ENCODE data around the gene AP5Z1.

AP5Z1 gene, protein sequence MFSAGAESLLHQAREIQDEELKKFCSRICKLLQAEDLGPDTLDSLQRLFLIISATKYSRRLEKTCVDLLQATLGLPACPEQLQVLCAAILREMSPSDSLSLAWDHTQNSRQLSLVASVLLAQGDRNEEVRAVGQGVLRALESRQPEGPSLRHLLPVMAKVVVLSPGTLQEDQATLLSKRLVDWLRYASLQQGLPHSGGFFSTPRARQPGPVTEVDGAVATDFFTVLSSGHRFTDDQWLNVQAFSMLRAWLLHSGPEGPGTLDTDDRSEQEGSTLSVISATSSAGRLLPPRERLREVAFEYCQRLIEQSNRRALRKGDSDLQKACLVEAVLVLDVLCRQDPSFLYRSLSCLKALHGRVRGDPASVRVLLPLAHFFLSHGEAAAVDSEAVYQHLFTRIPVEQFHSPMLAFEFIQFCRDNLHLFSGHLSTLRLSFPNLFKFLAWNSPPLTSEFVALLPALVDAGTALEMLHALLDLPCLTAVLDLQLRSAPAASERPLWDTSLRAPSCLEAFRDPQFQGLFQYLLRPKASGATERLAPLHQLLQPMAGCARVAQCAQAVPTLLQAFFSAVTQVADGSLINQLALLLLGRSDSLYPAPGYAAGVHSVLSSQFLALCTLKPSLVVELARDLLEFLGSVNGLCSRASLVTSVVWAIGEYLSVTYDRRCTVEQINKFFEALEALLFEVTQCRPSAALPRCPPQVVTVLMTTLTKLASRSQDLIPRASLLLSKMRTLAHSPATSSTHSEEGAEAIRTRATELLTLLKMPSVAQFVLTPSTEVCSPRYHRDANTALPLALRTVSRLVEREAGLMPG

GRCh38 chr7:4775250-4775847 lies at the start of gene AP5Z1:
TSS of gene AP5Z1 (plus strand) at chr7:4775623. CDS start at chr7:4775716, 93 bp downstream.
- DNase-seq, result peak; percentile 85

DNA sequence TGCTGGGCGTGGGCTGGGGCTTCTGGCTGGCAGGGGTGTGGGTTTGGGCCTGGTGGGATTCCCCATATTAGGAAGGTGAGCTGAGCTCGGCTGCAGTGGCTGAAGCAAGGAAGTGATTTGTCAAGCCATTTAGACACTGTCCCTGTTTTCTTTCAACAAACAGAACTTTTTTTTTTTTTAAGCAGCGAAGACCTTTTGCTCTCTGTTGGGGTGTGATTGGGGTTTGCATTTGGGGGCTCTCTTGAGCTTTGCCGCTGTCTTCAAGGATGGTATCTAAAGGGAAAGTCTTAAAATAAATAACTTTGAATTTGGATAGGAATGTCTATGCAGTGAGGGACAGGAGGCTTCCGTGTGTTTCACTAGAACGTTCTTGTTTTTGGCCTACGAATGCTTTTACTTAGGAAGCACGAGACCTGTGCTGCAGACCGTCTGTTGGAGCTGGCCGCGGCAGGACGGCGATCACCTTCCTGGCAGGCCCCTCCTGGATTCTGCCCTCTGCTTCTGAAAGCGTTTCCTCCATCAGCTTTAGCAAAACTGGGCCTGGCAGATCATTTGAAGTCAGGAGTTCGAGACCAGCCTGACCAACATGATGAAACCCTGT lies 49.5 kb upstream of the AP5Z1 start:
- DNase-seq, result no peak

- no peak for DNase-seq
Observed at GRCh38 chr7:4726566-4726965, 48.9 kb upstream of the AP5Z1 start.

DNA sequence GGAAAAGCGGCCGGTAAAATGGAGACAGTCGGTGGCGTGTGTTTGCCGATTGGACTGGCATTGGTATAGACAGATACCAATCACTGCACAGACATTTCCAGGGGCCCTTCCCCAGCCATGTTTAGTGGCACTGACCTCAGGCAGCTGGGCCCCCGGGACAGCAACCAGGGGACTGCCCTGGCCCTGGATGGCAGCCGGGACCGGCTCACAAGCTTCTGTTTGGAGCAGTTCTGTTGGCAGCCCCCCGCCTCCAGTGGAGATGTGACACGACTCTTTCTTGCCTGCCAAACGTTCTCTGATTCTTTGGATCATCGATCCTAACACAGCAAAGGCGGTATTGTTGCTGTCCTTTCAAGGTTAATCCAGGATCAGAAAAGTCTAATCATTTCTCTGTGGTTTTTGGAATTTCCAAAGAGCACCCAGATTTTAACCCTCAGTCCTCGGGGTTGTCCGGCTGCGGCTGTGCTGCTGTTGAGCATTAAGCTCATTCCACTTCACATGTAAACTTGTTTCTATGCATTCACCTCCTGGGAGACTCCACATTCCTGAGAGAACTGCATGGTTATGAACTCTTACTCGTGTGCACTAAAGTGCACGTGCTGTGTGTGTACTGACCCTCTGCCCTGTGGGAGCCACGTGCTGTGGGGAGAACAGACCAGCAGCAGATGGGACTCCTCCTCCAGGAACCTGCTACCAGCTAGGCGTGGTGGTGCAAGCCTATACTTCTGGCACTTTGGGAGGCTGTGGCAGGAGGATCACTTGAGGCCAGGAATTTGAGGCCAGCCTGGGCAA lies 47.3 kb upstream of the AP5Z1 start:
- no peak for DNase-seq

DNA sequence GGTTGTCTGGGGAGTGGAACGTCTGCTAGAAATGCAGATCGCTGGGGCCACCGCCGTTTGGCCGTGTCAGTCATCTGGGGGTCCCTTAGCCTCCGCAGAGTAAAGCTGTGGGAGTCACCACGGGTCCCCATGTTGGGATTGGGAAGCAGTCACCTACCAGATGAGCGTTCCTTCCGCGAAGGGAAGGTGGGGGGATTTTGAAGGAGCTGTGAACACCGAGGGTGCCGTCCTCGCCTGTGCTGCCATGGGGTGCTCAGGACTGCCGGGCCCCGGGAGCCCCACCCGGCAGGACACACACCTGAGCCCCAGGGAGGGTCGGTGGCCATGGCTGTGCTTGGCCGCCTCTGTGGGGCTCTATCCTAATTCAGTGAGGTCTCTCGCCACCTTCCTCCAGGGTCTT lies 46.2 kb upstream of the AP5Z1 start:
- no peak for DNase-seq

DNA sequence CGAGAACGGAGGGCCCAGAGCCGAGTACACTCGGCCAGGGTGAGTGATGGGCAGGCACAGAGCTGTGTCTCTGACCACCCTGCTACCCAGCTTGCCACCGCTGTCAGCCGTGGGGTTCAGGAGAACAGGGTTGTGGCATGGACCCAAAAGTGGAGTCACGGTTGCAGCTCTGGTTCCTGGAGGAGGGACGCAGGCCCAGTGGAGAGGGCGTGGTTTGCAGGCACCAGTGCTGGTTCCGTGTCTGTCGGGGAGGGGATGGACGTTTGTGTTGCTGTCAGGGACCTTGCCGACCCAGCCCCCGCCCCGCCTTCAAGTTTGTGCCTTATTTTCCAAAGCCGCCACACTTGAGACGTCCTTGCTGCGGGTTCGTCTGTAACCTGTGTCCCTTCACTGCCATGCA lies 45.1 kb upstream of the AP5Z1 start:
- DNase-seq, result no peak

- DNase-seq, result no peak
Observed at GRCh38 chr7:4730971-4731370, 44.5 kb upstream of the AP5Z1 start.

DNA sequence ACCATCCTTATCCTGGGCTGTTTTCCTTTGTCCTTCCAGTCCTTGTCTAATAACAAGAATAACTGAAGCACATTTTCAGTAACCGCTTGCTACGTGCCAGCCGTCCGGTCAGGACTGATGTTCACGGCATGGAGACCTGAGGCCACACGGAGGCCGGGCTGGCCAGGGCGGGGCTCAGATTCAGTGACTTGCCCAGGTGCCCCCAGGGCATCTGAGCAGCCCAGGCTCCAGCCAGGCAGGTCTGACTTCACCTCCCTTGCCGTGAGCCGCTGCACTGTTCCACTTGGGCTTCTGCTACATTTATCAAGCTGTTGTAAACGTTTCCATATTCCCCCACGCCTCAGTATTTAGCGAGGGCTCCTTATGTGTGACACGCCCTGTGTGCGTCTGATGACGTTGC lies 43.6 kb upstream of the AP5Z1 start:
- no peak for DNase-seq

GRCh38 chr7:4733936-4734528 lies 41.4 kb upstream of the AP5Z1 start:
- no peak for DNase-seq

GRCh38 chr7:4734587-4735345 lies 40.7 kb upstream of the AP5Z1 start:
- DNase-seq, result no peak

DNA sequence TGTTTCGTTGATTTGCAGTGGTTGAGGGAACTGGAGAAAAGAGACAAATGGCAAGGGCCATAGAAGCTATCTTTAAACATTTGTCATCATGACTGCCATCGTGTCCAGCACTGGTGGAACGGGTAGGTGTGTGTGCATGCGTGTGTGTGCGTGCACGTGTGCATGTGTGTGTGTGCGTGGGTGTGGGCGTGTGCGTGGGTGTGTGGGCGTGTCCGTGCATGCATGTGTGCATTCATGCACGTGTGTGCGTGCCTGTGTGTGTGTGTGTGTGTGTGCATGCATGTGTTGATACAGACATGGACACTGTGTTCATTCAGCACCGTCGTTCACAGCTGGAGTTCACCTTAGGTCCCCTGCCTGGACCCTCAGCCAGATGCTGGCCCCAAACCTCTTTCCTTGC lies 38.1 kb upstream of the AP5Z1 start:
- no peak for DNase-seq

DNA sequence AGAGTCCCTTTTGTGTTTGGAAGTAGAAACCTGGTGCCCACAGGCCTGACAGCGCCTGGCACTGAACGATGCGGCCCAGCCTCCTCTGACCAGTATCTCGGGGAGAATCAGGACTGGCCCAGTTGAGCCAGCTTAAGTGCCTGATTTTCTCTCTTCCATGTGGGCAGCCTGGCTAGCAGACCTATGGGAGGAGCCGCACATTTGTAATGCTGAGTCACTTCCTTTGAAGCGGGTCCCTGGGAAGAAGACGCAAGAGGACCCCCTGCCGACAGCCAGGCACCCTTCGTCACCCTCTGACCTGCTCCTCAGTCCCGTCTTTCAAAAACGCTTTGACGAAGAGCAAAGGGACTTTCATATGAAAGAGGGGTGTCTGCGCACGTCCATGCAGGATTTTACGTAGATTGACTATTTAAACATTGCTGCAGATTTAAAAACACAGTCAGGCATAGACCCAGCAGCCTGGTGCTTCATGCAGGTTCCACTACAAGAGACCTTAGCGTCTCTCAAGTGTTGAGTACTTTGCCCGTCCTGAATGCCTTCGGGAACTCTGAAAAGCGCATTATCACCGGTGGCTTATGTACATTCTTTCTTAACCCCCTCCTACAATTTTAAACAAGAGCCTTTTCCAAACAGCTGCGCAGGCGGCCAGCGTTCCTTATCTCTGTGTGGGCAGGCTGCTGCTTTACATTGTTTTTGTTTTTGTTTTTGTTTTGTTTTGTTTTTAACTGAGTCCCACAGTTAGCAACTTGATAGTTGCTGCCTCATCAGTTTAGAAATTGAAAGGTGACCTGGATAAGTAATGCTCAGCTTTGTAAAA lies 36.5 kb upstream of the AP5Z1 start:
- DNase-seq, result peak; percentile 34

- no peak for DNase-seq
Observed at GRCh38 chr7:4739528-4739992, 35.9 kb upstream of the AP5Z1 start.

DNA sequence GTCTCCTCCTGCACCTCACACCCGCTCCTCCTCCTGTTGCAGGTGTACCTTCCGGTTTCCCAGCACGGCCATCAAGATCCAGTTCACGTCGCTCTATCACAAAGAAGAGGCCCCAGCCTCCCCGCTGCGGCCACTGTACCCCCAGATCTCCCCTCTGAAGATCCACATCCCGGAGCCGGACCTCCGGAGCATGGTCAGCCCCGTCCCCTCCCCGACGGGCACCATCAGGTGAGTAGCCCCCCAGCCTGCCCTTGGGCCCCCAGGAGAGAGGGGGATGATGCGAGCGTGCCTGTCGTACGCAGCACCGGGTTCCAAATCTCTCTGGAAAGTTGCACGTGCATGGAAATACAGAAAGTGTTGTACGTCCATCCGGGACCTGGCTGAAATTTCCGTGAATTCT lies 34.6 kb upstream of the AP5Z1 start:
- DNase-seq, result no peak

- DNase-seq, result no peak
Observed at GRCh38 chr7:4742051-4742573, 33.3 kb upstream of the AP5Z1 start.

GRCh38 chr7:4742852-4743251 lies 32.6 kb upstream of the AP5Z1 start:
- no peak for DNase-seq

DNA sequence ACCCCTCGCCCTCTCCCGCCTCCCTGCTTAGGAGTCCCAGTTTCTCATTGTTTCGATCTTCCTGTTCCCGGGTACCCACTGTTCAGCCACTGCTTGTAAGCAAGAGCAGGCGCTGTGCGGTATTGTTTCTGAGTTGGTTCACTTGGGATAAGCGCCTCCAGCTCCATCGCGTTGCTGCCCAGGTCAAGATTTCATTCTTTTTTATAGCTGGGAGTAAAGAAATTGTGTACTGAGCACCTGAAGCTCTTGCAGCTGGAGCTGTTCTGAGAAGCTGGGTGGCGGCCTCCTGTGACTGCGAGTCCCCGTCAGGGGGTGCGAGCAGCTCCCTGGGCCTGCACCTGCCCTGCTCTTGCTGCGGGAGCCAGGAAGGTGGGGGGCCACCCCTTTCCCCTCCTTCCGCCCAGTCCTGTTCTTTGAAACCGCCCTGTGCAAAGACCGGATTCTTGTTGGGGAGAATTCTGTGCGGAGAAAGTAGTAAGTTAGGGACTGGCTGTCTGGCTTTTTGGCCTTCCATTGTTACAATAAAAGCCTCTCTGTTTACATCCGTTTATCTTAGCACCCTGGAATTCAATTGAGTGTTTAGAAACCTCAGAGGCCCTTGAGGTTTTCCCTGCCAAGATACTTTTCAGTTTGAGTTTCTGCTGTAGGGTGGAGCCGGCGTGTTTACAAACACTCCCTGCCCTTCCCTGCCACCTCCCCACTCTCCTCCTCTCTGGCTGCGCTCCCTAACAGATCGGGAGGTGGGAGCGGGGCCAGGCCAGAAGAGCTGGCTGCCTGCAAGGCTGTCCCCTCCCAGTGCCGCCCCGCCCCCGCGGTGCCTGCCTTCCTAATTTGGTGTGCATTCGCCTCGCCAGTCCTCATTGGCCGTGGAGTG lies 30.8 kb upstream of the AP5Z1 start:
- DNase-seq, result peak; percentile 96

DNA sequence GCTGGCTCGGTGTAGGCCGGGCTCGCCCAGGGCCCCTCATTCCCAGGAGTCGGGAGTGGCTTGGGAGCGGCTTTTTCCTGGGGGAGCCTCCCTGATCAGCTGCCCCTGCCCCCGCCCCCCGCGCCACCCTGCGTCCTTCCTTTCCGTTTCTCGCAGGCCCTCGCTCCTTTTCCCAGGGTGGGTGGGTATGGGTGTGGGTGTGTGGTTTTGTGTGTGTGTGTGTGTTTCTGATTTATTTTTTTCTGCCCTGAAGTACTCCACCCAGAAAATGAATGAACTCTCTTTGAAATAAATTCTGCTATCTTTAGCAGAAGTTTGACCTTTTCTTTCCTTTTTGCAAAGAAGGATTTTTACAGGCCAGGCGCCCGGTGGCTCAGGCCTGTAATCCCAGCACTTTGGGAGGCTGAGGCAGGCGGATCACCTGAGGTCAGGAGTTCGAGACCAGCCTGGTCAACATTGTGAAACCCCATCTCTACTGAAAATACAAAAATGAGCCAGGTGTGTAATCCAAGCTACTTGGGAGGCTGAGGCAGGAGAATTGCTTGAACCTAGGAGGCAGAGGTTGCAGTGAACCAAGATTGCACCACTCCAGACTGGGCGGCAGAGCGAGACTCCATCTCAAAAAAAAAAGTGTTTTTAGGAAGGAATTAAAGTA lies 30.0 kb upstream of the AP5Z1 start:
- no peak for DNase-seq

Measured in amniotic stem cell (primary cell).